Activated T-cell treated with anti-CD3 and anti-CD28 coated beads, Interleukin-2, amount 50 U/mL, for 72 hours (primary cell): Measurements from ENCODE around the gene SH3RF3. TPM values are rescaled to one million over a fixed set of nuclear protein-coding genes. Genes with fewer than 3 reads are reported as not detected.

Experiments used
- ATAC-seq, 2 donors: fragments of 150-1000 bp; cut with Tn5 transposase; replicated peaks in 1 of 2; 2 replicates each; pipeline ENCODE4 v1.10.0; 2021; ENCODE audit warnings: moderate library complexity in 2 of 2, mild to moderate bottlenecking in 1 of 2
- DNase-seq, 2 donors: peaks; one replicate each; pipeline ENCODE4 v3.0.0; 2021 to 2022; ENCODE audit warnings: mixed read lengths in 1 of 2
- H3K27ac Mint-ChIP-seq: one replicate; pipeline ENCODE4 v1.8.0; 2022; ENCODE audit warnings: mild to moderate bottlenecking, moderate library complexity, mixed read lengths
- H3K27me3 Mint-ChIP-seq: one replicate; pipeline ENCODE4 v1.8.0; 2022; ENCODE audit warnings: low read depth, mixed read lengths
- H3K36me3 Mint-ChIP-seq, 2 donors: one replicate each; pipeline ENCODE4 v1.8.0; 2022; ENCODE audit warnings: mixed read lengths in 2 of 2, mild to moderate bottlenecking in 1 of 2; ENCODE audit not compliant: insufficient read depth in 2 of 2
- H3K4me1 Mint-ChIP-seq: one replicate; pipeline ENCODE4 v1.8.0; 2022; ENCODE audit warnings: low read depth, mixed read lengths
- H3K4me3 Mint-ChIP-seq, 2 donors: one replicate each; pipeline ENCODE4 v1.8.0; 2022; ENCODE audit warnings: mild to moderate bottlenecking in 2 of 2, mixed read lengths in 2 of 2, moderate library complexity in 2 of 2
- H3K9me3 Mint-ChIP-seq, 2 donors: one replicate each; pipeline ENCODE4 v1.8.0; 2022; ENCODE audit warnings: mixed read lengths in 2 of 2
- total RNA-seq, 2 donors: library from RNA; stranded (reverse); gene quantifications; one replicate each; pipeline ENCODE4 v1.2.3, GENCODE V29; 2022

The SH3RF3 gene
- total RNA-seq, 2 donors from 2014 or later = 1.0 to 1.2 TPM

- ATAC-seq (no peak), DNase-seq (no peak)
- Mint-ChIP-seq H3K27ac (no peak overlapping the region), H3K9me3 (no peaks in the 10 kb centered on the region), H3K36me3 (no peaks in the 10 kb centered on the region), H3K4me3 (no peak overlapping the region), H3K4me1 (no peaks in the 10 kb centered on the region), H3K27me3 (no peaks in the 10 kb centered on the region)
Measured at GRCh38 chr2:109386004-109386695, 257.1 kb downstream of the SH3RF3 start.

GRCh38 chr2:109387221-109387735, 258.3 kb downstream of the SH3RF3 start:
- no peaks in the 10 kb centered on the region for H3K9me3 Mint-ChIP-seq
- DNase-seq (no peak), ATAC-seq (no peak)
- no peak overlapping the region for H3K27ac Mint-ChIP-seq
- H3K4me3 Mint-ChIP-seq = no peak overlapping the region
- no peaks in the 10 kb centered on the region for H3K36me3 Mint-ChIP-seq
- H3K4me1 Mint-ChIP-seq = no peaks in the 10 kb centered on the region
- H3K27me3 Mint-ChIP-seq = no peaks in the 10 kb centered on the region

DNA sequence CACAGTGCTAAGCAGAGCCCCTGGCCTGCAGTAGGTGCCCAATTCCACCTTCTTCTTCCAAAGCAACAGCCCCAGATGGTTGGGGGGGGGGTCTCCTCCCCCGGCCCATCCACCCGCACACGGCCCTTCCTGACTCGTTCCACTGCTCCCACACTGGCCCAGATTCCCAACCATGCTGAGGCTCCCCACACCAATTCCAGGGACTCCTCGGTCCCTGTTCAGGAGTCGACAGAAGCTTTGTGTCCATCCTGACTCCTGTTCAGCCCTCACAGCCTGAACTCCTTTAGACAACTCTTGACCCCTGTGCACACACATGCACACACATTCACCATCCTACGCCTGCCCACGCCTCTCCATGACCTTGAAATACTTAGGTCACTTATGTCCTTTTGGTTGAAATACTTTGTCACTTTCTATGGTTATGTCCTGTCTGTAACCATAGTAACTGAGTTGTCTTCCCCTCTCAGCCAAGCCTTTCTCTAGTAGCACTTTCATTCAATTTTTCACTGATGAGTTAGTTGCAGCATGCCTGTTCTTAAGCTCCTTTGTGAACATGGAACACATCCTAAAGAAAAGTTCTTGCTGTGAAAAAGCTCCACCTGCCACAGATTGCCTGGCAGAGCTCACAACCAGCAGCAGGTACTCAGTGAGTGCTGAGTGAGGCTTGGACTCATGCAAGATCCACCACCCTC, 258.9 kb downstream of the SH3RF3 start:
- H3K9me3 Mint-ChIP-seq = no peaks in the 10 kb centered on the region
- H3K4me3 Mint-ChIP-seq = no peak overlapping the region
- H3K27ac Mint-ChIP-seq = no peak overlapping the region
- H3K4me1 Mint-ChIP-seq = no peaks in the 10 kb centered on the region
- no peaks in the 10 kb centered on the region for H3K36me3 Mint-ChIP-seq
- ATAC-seq (no peak), DNase-seq (no peak)
- no peaks in the 10 kb centered on the region for H3K27me3 Mint-ChIP-seq

GRCh38 chr2:109391243-109391642, 262.2 kb downstream of the SH3RF3 start:
- Mint-ChIP-seq H3K9me3 (no peaks in the 10 kb centered on the region), H3K27ac (no peak overlapping the region), H3K36me3 (no peaks in the 10 kb centered on the region), H3K4me1 (peaks cover 8% of the 10 kb centered on the region), H3K4me3 (no peak overlapping the region), H3K27me3 (no peaks in the 10 kb centered on the region)
- ATAC-seq = no peak
- no peak for DNase-seq

- Mint-ChIP-seq H3K9me3 (no peaks in the 10 kb centered on the region), H3K4me3 (no peak overlapping the region), H3K27ac (no peak overlapping the region), H3K4me1 (peaks cover 17% of the 10 kb centered on the region), H3K36me3 (no peaks in the 10 kb centered on the region), H3K27me3 (no peaks in the 10 kb centered on the region)
- ATAC-seq (no peak), DNase-seq (no peak)
Measured at GRCh38 chr2:109392140-109392539, 263.1 kb downstream of the SH3RF3 start.

GRCh38 chr2:109392816-109393661, 264.0 kb downstream of the SH3RF3 start:
- DNase-seq (no peak), ATAC-seq (no peak)
- no peaks in the 10 kb centered on the region for H3K9me3 Mint-ChIP-seq
- H3K27me3 Mint-ChIP-seq = no peaks in the 10 kb centered on the region
- no peak overlapping the region for H3K27ac Mint-ChIP-seq
- H3K36me3 Mint-ChIP-seq = no peaks in the 10 kb centered on the region
- H3K4me1 Mint-ChIP-seq = peaks cover 26% of the 10 kb centered on the region
- no peak overlapping the region for H3K4me3 Mint-ChIP-seq

GRCh38 chr2:109393662-109393972, 264.6 kb downstream of the SH3RF3 start:
- H3K27ac Mint-ChIP-seq = no peak overlapping the region
- H3K9me3 Mint-ChIP-seq = no peaks in the 10 kb centered on the region
- H3K36me3 Mint-ChIP-seq = no peaks in the 10 kb centered on the region
- ATAC-seq (no peak), DNase-seq (no peak)
- H3K4me3 Mint-ChIP-seq = no peak overlapping the region
- H3K4me1 Mint-ChIP-seq = peaks cover 28% of the 10 kb centered on the region
- H3K27me3 Mint-ChIP-seq = no peaks in the 10 kb centered on the region

- no peaks in the 10 kb centered on the region for H3K9me3 Mint-ChIP-seq
- no peaks in the 10 kb centered on the region for H3K27me3 Mint-ChIP-seq
- DNase-seq = no peak
- H3K4me3 Mint-ChIP-seq = peak overlapping the region; percentile 12 to 54
- peaks cover 32% of the 10 kb centered on the region for H3K4me1 Mint-ChIP-seq
- H3K27ac Mint-ChIP-seq = no peak overlapping the region
- H3K36me3 Mint-ChIP-seq = no peaks in the 10 kb centered on the region
- ATAC-seq = no peak
Measured at GRCh38 chr2:109395494-109396201, 266.6 kb downstream of the SH3RF3 start.

DNA sequence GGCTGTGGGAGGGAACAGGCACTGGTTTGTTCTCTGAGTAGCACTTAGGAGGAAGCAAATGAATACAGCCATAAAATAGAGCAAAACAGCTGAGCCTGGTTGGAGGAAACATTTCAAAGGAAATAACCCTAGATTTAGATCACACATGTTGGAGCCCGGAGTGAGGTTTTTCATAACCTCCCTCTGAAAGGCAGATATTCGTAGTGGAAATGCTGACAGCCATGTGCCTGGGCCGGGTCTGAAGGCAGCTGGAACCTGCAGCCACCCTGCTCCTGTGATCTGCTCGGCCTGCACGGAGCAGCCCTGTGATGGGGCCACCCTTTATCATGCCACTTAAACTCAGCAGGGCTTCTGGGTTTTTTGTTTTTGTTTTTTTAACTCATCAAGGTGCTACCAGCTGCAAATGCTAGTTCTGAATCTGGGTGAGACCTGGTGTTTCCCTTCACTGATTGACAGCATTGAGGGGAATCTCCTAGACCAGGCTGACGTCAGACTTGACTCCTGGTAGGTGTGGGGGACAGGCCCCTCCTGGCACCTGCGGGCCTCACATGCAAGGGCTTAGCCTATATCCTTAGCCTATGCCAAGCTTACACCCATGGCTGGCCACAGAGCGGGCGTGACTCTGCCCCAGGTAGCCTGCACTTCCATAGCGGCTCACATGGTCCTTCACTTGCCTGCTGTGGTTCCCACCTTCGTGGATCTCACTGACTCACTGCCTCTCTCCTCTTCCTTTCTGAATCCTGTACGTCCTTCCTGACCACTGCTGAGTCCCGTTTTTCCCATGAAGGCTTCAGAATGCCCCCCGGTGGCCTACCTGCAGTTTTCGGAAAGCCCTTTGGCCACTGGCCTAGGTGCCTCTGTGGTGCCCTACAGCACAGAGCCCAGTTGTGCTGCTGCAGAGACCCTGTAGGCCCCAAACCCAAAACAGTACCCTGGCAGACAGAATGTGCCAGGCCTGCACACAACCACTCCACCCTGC, 267.5 kb downstream of the SH3RF3 start:
- DNase-seq (peak; percentile 19 to 45), ATAC-seq (peak; percentile 83 to 85)
- H3K9me3 Mint-ChIP-seq = no peaks in the 10 kb centered on the region
- H3K4me1 Mint-ChIP-seq = peaks cover 32% of the 10 kb centered on the region
- H3K4me3 Mint-ChIP-seq = peak overlapping the region; percentile 12 to 54
- no peaks in the 10 kb centered on the region for H3K27me3 Mint-ChIP-seq
- H3K27ac Mint-ChIP-seq = peak overlapping the region; percentile 27
- no peaks in the 10 kb centered on the region for H3K36me3 Mint-ChIP-seq

DNA sequence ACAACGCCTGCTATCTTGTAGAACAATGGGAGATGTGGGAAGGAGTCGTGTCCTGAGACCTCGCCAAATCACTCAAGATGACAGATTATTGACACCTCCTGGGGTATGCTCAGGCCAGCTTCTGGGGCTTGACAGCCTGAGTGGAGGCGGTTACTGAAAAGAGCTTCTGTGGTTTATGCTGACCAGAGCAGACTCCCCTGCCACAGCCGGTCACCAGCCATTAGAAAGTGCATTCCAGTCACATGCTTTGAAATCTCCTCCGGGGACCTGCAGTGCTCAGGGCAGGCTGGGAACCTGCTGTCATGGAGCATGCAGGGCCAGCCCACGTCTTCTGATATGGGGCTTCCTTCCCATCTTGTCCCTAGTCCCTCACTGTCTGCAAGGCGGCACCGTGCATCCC, 268.9 kb downstream of the SH3RF3 start:
- DNase-seq (no peak), ATAC-seq (no peak)
- H3K9me3 Mint-ChIP-seq = no peaks in the 10 kb centered on the region
- no peak overlapping the region for H3K27ac Mint-ChIP-seq
- H3K4me3 Mint-ChIP-seq = peak overlapping the region in 1 of 2 donors; percentile 5
- peaks cover 41% of the 10 kb centered on the region for H3K4me1 Mint-ChIP-seq
- no peaks in the 10 kb centered on the region for H3K27me3 Mint-ChIP-seq
- no peaks in the 10 kb centered on the region for H3K36me3 Mint-ChIP-seq

DNA sequence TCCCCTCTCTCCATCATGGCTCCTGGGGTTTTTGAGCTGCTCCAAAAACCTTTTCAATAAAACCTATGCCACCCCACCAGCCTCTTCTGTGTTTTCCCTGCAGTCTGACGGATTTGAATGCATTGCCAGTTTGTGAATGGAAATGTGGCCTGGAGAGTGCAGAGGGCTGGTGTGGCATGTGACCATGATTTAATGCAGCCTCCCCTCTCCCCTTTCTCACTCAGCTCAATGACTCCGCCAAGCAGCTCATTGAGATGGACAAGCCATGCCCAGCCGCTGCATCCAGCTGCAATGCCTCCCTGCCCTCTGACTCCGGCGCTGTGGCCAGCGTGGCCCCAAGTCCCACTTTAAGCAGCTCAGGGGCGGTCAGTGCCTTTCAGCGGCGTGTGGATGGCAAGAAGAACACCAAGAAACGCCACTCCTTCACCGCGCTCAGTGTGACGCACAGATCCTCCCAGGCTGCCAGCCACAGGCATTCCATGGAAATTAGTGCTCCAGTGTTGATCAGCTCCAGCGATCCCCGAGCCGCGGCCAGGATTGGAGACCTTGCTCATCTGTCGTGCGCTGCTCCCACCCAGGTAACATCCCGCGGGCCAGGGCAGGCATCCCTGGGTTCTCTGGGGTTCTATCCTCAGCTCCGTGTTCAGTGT, 269.5 kb downstream of the SH3RF3 start:
- Mint-ChIP-seq H3K9me3 (no peaks in the 10 kb centered on the region), H3K4me3 (no peak overlapping the region), H3K27ac (no peak overlapping the region), H3K36me3 (no peaks in the 10 kb centered on the region), H3K27me3 (no peaks in the 10 kb centered on the region), H3K4me1 (peaks cover 47% of the 10 kb centered on the region)
- DNase-seq (no peak), ATAC-seq (no peak)
